GM15510 (cell line): ENCODE data around the gene MT1X.

Experiments used
- POLR2A ChIP-seq: IDR thresholded peaks from 3 replicates; pipeline ENCODE4 v1.6.1; 2011; ENCODE audit warnings: borderline replicate concordance; ENCODE audit not compliant: insufficient read length; ENCODE audit errors: extremely low read depth

The MT1X gene

DNA sequence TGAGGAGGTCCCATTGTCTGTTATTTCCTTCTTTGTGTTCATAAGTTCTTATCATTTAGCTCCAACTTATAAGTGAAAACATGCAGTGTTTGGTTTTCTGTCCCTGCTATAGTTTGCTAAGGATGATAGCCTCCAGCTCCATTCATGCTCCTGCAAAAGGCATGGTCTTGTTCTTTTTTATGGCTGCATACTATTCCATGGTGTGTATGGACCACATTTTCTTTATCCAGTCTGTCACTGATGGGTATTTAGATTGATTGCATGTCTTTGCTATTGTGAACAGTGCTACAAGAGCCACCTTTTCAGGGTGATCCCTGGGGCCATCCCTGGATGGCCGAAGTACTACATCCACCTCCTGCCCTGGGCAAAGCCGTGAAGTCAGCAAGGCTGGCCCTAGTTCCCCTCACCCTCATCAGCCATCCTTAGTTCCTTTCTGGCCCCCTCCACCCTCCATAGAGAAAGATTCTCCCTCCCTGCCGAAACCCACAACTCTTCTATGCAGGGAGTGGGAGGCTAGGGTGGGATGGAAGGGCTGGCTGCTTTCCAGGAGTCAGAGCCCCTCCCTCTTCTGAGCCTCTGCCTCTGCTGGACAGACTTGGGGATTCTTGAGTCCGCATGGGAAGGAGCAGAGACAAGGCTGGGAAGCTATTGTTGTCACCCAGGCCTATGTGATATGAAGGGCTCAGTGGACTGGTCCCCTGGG is 8.3 kb downstream of the MT1X start:
- no peak for TF ChIP-seq POLR2A

DNA sequence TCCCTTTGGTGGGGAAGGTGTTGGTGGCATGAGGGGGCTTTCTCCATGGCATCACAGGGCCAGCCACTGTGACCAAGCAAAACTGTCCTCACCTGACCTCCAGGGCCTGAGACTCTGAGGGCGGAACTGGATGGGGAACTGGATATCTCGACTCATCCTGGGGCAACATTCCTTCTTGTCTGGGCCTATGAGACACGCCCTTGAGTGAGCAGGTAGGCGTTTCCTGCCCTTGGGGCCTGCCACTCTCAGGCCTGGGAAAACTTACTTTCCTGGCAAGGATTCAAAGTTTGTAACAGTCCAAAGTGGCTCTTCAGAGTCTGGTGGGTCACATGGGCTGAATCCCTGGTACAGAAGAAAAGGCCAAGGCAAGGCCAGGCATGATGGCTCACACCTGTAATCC is 9.6 kb downstream of the MT1X start:
- no peak for TF ChIP-seq POLR2A

DNA sequence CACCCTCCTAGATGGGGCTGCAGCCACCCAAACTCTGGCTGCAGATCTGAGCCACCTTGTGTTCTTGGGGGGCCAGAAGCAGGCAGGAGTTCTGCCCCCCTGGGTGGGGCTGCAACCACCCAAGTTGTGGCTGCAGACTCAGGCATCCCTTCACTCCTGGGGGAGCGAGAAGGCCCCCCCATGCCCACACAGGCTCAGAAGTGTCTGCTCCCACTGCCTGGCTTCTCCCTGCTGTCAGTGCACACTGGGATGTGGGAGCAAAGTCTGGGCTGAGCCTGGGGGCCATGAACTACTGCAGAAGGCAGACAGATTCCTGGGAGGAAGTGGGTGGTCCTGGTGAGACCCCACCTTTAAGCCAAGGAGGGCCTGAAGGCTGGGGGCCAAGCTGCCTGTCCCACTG is 13.0 kb downstream of the MT1X start:
- TF ChIP-seq POLR2A = no peak

DNA sequence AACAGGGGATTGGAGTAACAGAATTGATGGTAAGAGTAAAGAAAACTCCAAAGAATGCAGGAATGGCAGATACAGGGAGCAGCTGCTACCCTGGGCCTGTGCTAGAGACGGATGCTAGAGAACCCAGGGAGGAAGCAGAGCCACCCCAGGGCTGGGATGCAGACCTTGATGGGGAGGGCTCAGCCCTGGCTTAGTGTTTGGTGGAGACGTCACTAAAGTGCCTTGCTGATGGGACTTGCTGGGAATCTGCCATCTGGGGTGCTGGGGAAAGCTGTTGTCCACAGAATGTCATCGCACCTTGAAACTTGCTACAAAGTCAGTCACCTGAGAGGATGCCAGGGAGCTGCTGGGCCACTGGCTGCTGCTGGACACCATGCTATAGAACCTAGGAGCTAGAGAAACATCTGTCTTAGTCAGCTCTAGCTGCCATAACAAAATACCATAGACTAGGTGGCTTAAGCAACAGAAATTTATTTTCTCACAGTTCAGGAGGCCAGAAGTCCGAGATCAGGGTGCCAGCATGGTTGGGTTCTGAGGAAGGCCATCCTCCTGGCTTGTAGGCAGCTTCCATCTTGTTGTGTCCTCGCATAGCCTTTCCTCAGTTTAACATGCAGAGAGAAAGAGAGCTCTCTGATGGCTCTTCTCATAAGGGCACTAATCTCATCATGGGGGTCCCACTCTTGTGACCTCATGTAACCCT is 15.3 kb downstream of the MT1X start:
- TF ChIP-seq POLR2A = no peak

DNA sequence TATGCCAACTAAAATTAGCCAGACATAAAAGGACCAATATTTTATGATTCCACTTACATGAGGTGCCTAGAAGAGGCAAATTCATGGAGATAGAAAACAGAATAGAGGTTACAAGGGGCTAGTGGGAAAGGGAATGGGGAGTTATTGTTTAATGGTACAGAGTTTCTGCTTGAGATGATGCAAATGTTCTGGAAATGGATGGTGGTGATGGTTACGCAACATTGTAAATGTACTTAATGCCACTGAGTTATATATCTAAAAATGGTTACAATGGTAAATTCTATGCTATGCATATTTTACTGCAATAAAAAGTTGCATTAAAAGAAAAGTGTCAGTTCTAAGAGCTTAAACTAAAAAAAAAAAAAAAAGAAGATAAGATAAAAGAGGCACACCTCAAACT is 17.9 kb downstream of the MT1X start:
- no peak for TF ChIP-seq POLR2A

DNA sequence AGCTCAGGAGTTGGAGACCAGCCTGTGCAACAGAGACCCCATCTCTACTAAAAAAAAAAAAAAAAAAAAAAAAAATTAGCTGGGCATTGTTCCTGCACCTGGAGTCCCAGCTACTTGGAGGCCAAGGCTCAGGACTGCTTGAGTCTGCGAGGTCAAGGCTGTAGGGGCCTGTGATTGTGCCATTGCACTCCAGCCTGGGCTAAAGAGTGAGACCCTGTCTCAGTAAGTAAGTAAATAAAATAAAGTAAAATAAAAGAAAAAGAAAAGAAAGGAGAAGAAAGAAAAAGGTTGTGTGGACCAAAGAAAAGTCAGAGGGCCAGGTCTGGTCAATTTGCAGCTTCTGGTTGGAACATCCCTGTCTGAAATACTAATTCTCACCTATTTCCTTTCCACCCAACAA is 18.4 kb downstream of the MT1X start:
- TF ChIP-seq POLR2A = no peak

DNA sequence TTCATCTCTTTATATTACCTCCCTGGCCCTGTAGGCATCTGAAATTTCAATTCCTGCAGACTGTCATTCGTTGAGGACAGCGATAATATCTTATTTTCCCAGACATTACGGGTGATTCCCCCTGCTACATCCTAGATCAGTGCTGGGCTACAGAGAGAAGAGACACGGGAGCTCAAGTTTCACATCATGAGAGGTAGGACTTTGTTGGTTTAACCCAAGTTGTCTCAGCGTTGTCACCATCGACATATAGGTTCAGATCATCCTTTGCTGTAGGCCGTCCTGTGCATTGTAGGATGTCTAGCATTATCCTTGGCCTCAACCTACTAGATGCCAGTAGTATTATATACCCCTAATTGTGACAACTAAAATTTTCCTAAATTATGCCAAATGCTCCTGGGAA is 19.3 kb downstream of the MT1X start:
- no peak for TF ChIP-seq POLR2A

DNA sequence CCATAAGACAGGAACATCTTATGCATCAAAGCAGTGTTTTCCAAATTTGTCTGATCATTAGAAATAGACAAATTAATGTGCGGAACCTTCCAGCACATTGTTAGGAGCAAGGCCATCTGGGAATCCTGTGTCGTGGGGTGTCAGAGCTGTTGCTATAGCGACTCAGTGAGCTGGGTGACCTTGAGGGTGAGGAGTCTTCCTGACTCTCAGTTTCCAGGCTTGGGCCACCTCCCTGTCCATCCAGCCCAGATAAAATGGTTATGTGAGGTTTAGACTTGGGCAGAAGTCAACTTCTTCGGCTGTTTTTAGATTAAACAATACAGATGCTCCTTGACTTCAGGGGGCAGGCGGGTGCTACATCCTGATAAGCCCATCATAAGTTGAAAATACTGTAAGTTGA is 20.6 kb downstream of the MT1X start:
- TF ChIP-seq POLR2A = no peak

DNA sequence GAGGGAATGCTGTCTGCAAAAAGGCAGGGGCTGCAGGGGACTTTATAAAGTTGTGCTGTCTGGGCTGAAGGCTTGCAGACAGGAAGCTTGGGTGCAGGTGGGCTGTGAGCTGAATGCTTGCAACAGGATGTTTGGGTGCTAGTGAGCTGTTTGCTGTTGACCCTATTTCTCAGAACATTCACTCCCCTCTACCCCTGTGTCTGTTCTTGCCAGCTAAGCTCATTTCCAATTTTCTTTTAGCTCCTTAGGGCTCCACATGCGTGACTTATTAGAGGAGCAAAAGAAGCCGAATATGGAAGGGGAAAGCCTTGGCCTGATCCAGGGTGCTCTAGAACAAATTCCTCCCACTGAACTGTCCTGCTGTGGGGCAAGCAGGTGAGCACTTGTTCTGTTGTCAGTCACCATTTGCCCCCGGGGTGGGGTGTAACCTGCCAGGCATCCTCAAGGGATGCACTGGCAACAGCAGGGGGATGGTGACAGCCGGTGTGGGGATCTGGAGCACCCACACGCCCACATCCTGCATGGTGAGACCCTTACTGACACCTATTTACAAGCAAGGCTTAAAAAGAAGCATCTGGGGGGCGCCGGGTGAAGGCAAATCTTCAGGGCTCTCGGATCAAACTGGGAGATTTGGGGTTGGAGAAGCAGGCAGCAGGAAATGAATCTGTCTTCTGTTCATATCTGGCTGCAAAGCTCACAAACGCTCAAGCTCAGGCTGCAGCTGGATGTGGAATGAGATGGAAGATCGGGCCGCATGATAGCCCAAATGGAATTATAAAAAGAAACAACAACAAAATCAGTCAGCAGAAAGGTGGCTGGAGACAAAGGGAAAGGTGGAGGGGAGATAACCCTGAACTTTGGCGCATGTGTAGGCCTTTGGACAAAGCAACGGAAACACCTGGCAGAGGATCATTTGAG is 26.5 kb downstream of the MT1X start:
- no peak for TF ChIP-seq POLR2A

DNA sequence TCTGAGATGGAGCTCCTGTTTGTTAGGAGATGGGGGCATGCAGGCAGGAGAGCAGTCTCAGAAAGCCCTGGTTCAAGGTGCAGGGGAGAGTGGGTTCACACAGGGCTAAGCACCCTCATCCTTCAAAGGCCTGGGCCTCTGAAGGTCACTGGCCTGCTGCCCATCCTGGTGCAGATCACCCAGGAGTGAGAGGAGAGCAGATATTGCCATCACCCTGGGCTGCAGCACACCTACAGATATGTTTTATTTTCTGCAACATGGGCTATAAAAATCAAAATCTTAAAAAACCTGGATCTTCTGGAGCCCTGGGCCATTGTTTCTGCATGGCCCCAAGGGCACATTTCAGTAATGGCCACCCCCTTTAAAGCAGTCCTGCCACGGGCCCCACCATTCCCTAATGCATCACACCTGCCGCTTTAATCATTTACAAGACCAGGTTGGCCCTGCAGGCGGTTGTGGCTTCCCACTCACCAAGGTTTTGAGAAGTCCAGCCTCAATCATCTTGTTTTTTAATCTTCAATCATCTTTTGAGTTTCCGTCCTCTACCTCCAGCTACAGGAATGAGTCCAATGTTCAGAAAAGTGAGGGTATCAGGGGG is 27.3 kb downstream of the MT1X start:
- TF ChIP-seq POLR2A = no peak

DNA sequence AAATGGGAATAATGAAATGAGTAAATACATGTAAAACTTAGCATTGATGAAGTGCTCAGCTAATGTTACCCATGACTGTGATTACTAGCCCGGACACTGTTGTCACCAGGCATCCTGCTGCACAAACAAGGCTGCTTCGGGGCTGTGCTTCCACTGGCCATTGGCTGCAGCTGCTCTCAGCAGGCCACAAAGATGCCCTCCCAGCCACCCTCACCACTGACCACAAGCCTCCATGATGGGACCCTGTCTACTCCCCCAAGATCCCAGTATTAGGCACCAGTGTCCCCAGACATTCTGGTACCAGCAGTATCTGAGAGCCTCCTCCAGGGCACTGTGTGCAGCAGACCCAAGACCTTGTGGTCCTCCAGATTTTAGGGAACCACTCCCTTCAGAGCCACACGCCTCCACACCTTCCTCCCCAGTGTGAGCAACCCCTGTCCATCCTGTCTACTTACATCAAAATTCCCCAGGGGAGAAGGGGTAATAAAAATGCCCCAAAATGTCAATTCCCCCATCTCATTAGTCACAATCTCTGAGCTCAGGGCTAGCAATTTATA is 28.0 kb downstream of the MT1X start:
- TF ChIP-seq POLR2A = no peak

DNA sequence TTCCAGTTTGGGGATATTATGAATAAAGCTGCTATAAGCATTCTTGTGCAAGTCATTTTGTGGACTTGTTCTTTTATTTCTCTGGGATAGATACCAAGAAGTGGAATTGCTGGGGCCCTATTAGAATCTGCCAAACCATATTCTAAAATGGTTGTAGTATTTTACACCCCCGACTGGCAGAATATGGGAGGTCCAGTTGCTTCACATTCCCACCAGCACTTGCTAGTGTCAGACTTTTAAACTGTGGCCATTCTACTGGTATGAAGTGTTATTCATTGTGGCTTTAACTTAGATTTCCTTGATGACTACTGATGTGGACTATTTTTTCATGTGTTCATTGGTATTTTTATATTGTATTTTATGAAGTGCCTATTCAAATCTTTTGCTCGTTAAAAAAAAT is 29.6 kb downstream of the MT1X start:
- no peak for TF ChIP-seq POLR2A

DNA sequence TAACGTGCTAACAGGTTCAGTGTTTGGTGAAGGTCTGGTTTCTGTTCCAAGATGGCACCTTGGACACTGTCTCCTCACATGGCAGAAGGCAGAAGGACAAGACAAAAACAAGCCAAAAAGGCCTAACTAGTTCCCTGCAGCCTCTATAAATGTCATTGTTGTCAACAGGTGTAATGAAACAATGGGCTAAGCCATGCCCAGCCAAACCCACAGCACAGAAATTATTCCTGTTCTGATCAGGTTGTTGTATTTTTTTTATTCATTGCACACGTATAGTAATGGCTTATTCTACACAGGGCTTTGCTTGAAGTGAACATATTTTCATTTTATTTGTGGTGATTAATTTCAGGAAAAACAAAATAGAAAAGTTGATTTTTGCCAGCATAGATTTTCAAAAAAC is 31.5 kb downstream of the MT1X start:
- no peak for TF ChIP-seq POLR2A

DNA sequence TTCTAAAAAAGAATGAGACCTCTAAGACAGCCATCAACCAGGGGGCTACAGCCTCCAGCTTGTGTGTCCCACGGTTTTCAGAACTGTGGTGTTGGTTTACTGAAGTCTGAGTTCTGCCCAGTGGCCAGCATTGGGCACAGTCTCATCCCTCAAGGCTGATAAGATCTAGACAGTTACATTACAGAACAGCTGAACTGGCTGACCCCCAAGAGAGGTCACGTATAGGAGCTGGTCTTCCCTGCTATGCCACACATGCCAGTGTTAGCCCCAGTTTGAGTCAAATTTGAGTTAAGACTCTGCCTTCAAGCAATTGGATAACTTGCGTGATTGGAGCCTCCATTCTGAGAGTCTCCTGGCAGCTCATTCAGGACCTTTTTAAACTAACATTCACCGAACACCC is 32.9 kb downstream of the MT1X start:
- no peak for TF ChIP-seq POLR2A

DNA sequence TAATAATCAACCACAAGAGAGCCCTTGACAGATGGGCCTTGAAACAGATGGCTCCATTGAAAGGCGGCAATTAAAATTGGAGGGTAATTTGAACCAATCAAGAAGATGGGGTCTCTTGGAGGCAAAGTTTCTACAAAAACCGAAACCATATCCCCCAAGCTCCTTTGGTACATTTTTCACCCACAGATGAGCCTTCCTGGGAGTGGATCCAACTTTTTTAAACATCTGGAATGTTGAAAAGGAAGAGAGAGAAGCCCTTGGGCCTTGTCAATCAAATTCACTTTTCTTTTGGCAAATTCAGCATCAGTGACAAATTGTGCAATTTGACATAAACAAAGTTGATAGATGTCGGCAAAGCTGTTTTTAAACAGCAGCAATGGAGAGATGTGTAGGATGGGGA is 34.5 kb downstream of the MT1X start:
- TF ChIP-seq POLR2A = no peak
